ENCODE measurements around the gene FAXDC2. TPM values are rescaled to one million over a fixed set of nuclear protein-coding genes. Genes with fewer than 3 reads are reported as not detected.

FAXDC2 gene
- total RNA-seq, 4 donors from 2014 or later, result 38.8 to 134 (median 88.4) TPM

DNA sequence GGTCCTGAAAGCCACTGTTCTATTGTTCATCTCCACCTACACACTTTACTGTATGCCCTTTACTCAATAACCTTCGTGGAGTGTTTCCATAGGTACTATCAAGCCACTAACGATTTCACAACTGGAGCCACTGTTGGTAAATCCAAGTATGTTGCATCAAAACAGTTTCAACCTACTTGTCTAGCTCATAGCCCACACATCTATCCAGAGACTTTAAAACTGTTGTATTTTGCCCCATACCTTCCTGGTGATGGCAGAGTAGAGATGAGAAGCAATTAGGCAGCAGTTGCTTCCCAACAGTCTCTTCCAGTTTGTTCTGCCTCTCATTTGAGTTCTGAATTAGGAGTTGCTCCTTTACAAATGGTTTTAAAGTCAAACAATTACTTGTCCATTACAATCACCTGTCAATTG, 607 bp downstream of the FAXDC2 start:
- no peak for TF ChIP-seq CTCF (IDR thresholded peaks at IDR 0.05; ENCODE audit: low read depth)

DNA sequence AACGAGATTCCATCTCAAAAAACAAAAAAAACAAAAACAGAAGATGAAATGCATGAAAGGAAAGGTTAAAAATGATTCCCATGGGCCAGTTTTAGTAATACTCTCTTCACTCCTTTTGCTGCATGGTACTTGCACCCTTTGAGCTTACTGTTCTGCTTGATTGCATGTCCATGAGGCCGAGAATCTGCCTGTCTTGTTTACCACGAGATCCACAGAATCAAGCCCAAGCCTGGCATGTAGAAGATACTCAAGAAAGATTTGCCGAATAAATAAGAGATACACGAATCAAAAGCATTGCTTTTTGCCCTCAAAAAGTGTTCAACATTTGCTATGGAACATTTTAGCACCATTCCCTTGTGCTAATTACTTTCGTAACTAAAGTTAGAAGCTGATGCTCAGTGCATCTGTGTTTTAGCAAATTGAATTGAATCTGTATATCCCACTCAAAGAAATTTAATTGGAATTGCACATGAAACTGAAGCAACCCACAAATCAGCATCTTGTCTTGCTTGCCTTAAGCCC, 1.1 kb downstream of the FAXDC2 start:
- TF ChIP-seq CTCF (IDR thresholded peaks at IDR 0.05; ENCODE audit: low read depth), result no peak

DNA sequence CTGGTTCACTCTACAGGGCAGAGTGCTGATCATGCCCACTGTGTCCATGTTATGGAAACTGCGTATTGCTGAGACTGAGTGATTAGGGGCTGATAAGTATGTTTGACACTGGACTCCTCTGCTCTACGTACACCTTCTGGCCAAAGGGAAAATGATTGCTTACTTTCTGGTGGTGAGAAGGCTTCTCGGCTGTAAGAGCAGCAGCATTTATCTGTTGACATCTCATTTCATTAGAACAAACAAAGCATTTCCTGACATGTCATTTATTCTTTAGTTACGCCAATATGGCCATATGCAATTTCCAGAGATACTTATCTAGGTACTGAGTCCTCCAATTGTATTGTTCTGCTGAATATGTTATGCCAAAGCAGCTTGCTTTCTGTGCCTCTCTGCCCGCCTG, 5.6 kb downstream of the FAXDC2 start:
- no peak for TF ChIP-seq CTCF (IDR thresholded peaks at IDR 0.05; ENCODE audit: low read depth)

GRCh38 chr5:154842689-154843530, 7.5 kb downstream of the FAXDC2 start:
- TF ChIP-seq CTCF (IDR thresholded peaks at IDR 0.05; ENCODE audit: low read depth), result no peak

DNA sequence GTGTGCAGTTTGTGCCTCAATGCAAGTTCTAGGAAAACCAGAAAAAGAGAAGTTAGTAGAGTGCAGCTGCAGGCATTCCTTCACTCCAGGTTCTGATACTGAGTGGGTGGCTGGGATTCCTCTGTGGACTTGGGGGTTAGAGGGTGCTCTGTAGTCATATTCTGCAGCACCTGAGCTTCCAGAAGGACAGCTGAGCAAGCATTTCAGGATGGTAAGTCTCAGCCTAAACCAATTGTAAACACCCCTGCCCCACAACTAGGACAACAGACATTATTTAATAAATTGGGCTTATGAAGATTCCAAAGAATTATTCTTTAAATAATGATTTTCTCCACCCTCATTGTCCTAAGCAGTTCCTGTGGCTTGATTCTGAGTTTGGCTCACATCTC, 9.1 kb downstream of the FAXDC2 start:
- no peak for TF ChIP-seq CTCF (IDR thresholded peaks at IDR 0.05; ENCODE audit: low read depth)

- no peak for TF ChIP-seq CTCF (IDR thresholded peaks at IDR 0.05; ENCODE audit: low read depth)
These were observed 9.7 kb downstream of the FAXDC2 start for GRCh38 chr5:154840435-154841272.
